Body of pancreas (tissue), 4 donors: ENCODE data around the gene COX6B2.

Experiments
- CTCF ChIP-seq, 7 experiments: fragments of 450-650 bp in 4 of 7; fragments of 200-600 bp in 3 of 7; sonication (generic) in 3 of 7; IDR thresholded peaks; one replicate each; pipeline ENCODE4 v1.5.1; 2016 to 2019; ENCODE audit warnings: antibody characterized with exemption in 7 of 7
- POLR2A ChIP-seq, 3 donors: fragments of 450-650 bp; IDR thresholded peaks; one replicate each; pipeline ENCODE4 v1.6.1; 2016; ENCODE audit warnings: antibody characterized with exemption in 3 of 3, mild to moderate bottlenecking in 2 of 3

- TF ChIP-seq CTCF (IDR thresholded peaks at IDR 0.05) (no peak), POLR2A (IDR thresholded peaks at IDR 0.05) (no peak)
These were observed 28.1 kb upstream of the COX6B2 start for GRCh38 chr19:55382522-55383054.
